LNCaP clone FGC (cell line): ENCODE data around the gene NT5DC3.
"Not testable (repeated sequence)": the region's sequence is repeated elsewhere in the genome, so short reads cannot be mapped to it uniquely, and the experiment has no call there.

Experiments used
- DNase-seq: peaks from one replicate; pipeline ENCODE4 v3.0.0-alpha.2; 2011; ENCODE audit warnings: low read depth
- H3K4me3 ChIP-seq: 2 replicates; pipeline ENCODE4 v1.5.1; 2011; ENCODE audit warnings: mild to moderate bottlenecking, low read depth, low read length, control low read depth
- CTCF ChIP-seq: IDR thresholded peaks from 2 replicates; pipeline ENCODE4 v1.5.1; 2012; ENCODE audit warnings: mild to moderate bottlenecking; ENCODE audit not compliant: control insufficient read depth, insufficient read depth; ENCODE audit errors: extremely low read depth

NT5DC3 gene

DNA sequence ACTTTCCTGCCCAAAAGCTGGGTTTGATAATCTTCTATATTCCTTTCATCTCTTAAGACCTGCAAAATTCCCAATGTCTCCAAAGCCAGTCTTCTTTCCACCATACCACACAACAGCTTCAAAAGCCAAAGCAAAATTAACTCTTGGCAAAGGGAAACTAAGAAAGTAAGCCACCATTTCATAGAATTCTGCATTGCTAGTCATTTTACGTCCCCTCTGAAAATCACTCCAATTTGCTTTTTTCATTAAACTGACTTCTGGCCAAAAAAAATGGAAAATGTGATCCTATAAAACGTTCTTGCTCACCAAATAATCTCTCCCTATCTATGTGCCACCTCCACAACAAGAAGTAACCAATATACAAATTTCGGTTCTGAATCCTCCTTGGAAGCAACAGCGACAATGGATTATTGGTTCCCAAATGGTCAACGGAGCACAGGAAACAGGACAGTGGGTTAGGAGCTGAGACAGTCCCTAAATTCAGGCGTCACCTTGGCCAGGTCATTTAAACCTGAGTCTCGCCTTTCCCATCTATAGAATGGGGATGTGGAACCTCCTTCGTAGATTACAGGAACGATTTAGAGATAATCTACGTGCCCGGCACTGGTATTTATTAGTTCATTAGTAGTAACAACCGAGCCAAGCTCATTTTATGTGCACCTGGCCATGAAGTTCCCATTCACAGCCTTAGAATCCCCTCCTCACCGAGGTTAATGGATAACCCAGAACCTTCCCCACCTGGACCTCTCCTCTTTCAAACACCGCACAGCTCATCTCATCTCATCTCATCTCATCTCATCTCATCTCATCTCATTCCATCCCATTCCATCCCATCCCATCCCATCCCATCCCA lies 1.2 kb downstream of the NT5DC3 start:
- peak overlapping the region; percentile 81 for H3K4me3 ChIP-seq
- no peak for TF ChIP-seq CTCF
- no peak for DNase-seq

- peak; percentile 62 for DNase-seq
- no peak overlapping the region for H3K4me3 ChIP-seq
- TF ChIP-seq CTCF, result no peak
Measured at GRCh38 chr12:103839103-103839502, 1.9 kb downstream of the NT5DC3 start.

DNA sequence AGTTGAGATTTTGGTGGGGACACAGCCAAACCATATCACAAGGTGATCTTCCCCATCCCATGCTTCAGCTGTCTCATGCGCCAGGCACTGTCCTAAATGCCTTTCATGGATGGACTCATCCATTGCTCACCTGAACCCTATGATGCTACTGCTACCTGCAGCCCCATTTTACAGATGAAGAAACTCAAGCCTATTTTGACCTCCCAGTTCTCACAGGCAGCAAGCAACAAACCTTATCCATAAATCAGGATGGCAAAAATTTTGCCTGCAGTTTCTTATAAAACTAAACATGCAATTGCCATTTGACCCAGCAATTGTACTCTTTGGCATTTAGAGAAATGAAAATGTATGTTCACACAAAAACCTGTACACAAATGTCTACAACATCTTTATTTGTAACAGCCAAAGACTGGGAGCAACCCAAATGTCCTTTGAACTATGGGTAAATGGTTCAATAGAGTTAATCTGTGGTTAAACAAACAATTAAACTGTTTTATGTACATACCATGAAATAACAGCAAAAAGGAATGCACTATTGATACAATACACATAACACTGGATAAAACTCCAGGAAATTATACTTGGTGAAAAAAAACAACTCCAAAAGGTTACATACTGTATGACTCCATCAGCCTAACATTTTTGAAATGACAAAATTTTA lies 2.6 kb downstream of the NT5DC3 start:
- peak; percentile 32 for DNase-seq
- no peak overlapping the region for H3K4me3 ChIP-seq
- TF ChIP-seq CTCF, result no peak

GRCh38 chr12:103836345-103836744 lies 4.7 kb downstream of the NT5DC3 start:
- no peak for TF ChIP-seq CTCF
- no peak overlapping the region for H3K4me3 ChIP-seq
- no peak for DNase-seq

DNA sequence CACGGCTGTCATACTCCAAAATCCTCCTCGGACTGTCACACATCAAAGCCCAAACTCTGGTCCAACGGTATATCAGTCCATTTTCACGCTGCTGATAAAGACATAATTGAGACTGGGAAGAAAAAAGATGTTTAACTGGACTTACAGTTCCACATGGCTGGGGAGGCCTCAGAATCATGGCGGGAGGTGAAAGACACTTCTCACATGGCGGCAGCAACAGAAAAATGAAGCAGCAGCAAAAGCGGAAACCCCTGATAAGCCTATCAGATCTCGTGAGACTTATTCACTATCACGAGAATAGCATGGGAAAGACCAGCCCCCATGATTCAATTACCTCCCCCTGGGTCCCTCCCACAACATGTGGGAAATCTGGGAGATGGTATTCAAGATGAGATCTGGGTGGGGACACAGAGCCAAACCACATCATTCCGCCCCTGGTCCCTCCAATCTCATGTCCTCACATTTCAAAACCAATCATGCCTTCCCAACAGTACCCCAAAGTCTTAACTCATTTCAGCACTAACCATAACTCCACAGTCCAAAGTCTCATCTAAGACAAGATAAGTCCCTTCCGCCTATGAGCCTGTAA lies 5.2 kb downstream of the NT5DC3 start:
- H3K4me3 ChIP-seq, DNase-seq: not testable (repeated sequence)

DNA sequence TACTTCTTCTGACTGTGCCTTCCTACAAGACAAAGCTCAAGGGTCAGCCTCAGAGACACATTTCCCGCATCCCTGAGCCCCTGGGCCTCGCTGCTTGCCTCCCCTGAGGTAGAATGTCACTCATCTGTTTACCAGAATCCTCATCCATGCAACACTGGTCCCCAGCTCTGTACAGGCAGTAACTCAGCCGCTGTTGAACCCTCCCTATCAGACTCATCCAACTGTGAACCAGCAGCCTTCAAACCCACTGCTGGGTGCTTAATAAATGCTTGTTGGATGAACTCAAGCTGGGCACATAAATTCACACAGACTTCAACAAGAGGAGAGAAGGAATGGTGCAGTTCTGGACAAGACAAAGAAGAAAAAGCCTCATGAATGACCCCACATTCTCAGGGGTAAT lies 6.1 kb downstream of the NT5DC3 start:
- no peak for TF ChIP-seq CTCF
- H3K4me3 ChIP-seq, result no peak overlapping the region
- no peak for DNase-seq

- peak; percentile 45 for TF ChIP-seq CTCF
- no peak for DNase-seq
- H3K4me3 ChIP-seq, result no peak overlapping the region
Measured at GRCh38 chr12:103833891-103834290, 7.1 kb downstream of the NT5DC3 start.
